ENCODE data around the gene ALDH3B2.
"Not testable (repeated sequence)": the region's sequence is repeated elsewhere in the genome, so short reads cannot be mapped to it uniquely, and the experiment has no call there.

ALDH3B2 gene

GRCh38 chr11:67685641-67686332 lies 11.4 kb upstream of the ALDH3B2 start:
- not testable (repeated sequence) for DNase-seq (ENCODE audit: low read depth)

GRCh38 chr11:67682126-67683034 lies 8.0 kb upstream of the ALDH3B2 start:
- not testable (repeated sequence) for DNase-seq (ENCODE audit: low read depth)

GRCh38 chr11:67680696-67681470 lies 6.5 kb upstream of the ALDH3B2 start:
- no peak for DNase-seq (ENCODE audit: low read depth)

GRCh38 chr11:67675058-67675747 lies 780 bp upstream of the ALDH3B2 start:
- no peak for DNase-seq (ENCODE audit: low read depth)

GRCh38 chr11:67673902-67674301 lies 521 bp downstream of the ALDH3B2 start:
- DNase-seq (ENCODE audit: low read depth), result no peak

- no peak for DNase-seq (ENCODE audit: low read depth)
These were observed 1.1 kb downstream of the ALDH3B2 start for GRCh38 chr11:67673358-67673757.

GRCh38 chr11:67671211-67671520 lies 3.3 kb downstream of the ALDH3B2 start:
- no peak for DNase-seq (ENCODE audit: low read depth)

GRCh38 chr11:67670316-67671210 lies 3.9 kb downstream of the ALDH3B2 start:
- no peak for DNase-seq (ENCODE audit: low read depth)

- DNase-seq (ENCODE audit: low read depth), result no peak
These were observed 6.3 kb downstream of the ALDH3B2 start for GRCh38 chr11:67668192-67668551.

- no peak for DNase-seq (ENCODE audit: low read depth)
These were observed 6.8 kb downstream of the ALDH3B2 start for GRCh38 chr11:67667490-67668191.

GRCh38 chr11:67666676-67667489 lies 7.5 kb downstream of the ALDH3B2 start:
- DNase-seq (ENCODE audit: low read depth), result no peak

GRCh38 chr11:67666303-67666645 lies 8.1 kb downstream of the ALDH3B2 start:
- DNase-seq (ENCODE audit: low read depth), result no peak

- no peak for DNase-seq (ENCODE audit: low read depth)
These were observed 8.7 kb downstream of the ALDH3B2 start for GRCh38 chr11:67665541-67666302.

- no peak for DNase-seq (ENCODE audit: low read depth)
These were observed 9.5 kb downstream of the ALDH3B2 start for GRCh38 chr11:67664696-67665540.

GRCh38 chr11:67664213-67664585 lies 10.2 kb downstream of the ALDH3B2 start:
- no peak for DNase-seq (ENCODE audit: low read depth)

GRCh38 chr11:67663532-67664212 lies 10.8 kb downstream of the ALDH3B2 start:
- no peak for DNase-seq (ENCODE audit: low read depth)

- DNase-seq (ENCODE audit: low read depth), result no peak
These were observed 11.4 kb downstream of the ALDH3B2 start for GRCh38 chr11:67662835-67663531.
